Adrenal gland (tissue), 19 donors: Measurements from ENCODE around the gene AK6. TPM values are rescaled to one million over a fixed set of nuclear protein-coding genes. Genes with fewer than 3 reads are reported as not detected.

Experiments
- DNase-seq, 7 donors: peaks; one replicate each; pipeline ENCODE4 v3.0.0-alpha.2; 2019 to 2020
- H3K27ac ChIP-seq, 5 donors: fragments of 200-600 bp; sonication (generic) in 4 of 5; 1 replicate in 3 of 5; 2 replicates in 2 of 5; pipeline versions ENCODE4 v1.5.1 to v1.8.0; 2016 to 2020; ENCODE audit warnings: mild to moderate bottlenecking in 1 of 5
- H3K27me3 ChIP-seq: fragments of 200-600 bp; 2 replicates; pipeline ENCODE4 v1.8.0; 2021
- H3K36me3 ChIP-seq, 2 donors: fragments of 200-600 bp; replicated peaks in 1 of 2; 1 replicate in 1 of 2; 2 replicates in 1 of 2; pipeline versions ENCODE4 v1.5.1 to v1.8.0; 2018 to 2022
- H3K4me1 ChIP-seq, 2 donors: fragments of 200-600 bp; replicated peaks in 1 of 2; 1 replicate in 1 of 2; 2 replicates in 1 of 2; pipeline versions ENCODE4 v1.5.1 to v1.8.0; 2018 to 2021
- H3K4me3 ChIP-seq, 4 donors: fragments of 200-600 bp; sonication (generic) in 3 of 4; one replicate each; pipeline ENCODE4 v1.5.1; 2016 to 2018
- H3K9me3 ChIP-seq, 3 donors: fragments of 200-600 bp; sonication (generic) in 1 of 3; replicated peaks in 1 of 3; 1 replicate in 2 of 3; 2 replicates in 1 of 3; pipeline versions ENCODE4 v1.5.1 to v1.8.0; 2016 to 2021
- CTCF ChIP-seq, 6 experiments: fragments of 450-650 bp in 4 of 6; fragments of 200-600 bp in 2 of 6; sonication (generic) in 1 of 6; IDR thresholded peaks; 1 replicate in 5 of 6; 2 replicates in 1 of 6; pipeline versions ENCODE4 v1.5.1 to v1.8.0; 2016 to 2021; ENCODE audit warnings: antibody characterized with exemption in 6 of 6, mild to moderate bottlenecking in 2 of 6, moderate library complexity in 1 of 6
- POLR2A ChIP-seq, 2 donors: fragments of 450-650 bp; IDR thresholded peaks; one replicate each; pipeline ENCODE4 v1.6.1; 2017; ENCODE audit warnings: antibody characterized with exemption in 2 of 2, mild to moderate bottlenecking in 2 of 2, moderate library complexity in 1 of 2
- WGBS, 4 donors: extraction: QIAGEN DNeasy Blood & Tissue Kit in 2 of 4; methylation state at CpG; one replicate each; pipeline versions ENCODE4 v1.1.5 to v1.1.7; 2013 to 2017; 5-methylcytosine and 5-hydroxymethylcytosine counted together
- intact Hi-C, 2 donors: fragments of 100-400 bp; cut with DNase I; formaldehyde crosslinking; loops; one replicate each; pipeline versions ENCODE4 v1.14.1 to v1.15.0; 2022 to 2023
- long read RNA-seq, 10 donors: library from polyadenylated mRNA in 3 of 10; unstranded in 2 of 10; stranded (forward) in 1 of 10; transcript quantifications; one replicate each; pipeline ENCODE4 v2.0.0 and lab custom pipeline, GENCODE V29; 2021 to 2026
- polyA plus RNA-seq, 3 donors: library from polyadenylated mRNA; stranded (reverse); fragments of 200-250 nt in 2 of 3; fragments of 350-450 nt in 1 of 3; fragmentation: Illumina TruSeq in 1 of 3; extraction: RNeasy Lipid Tissue Mini Kit (QIAGEN cat#74804) in 1 of 3; gene quantifications; one replicate each; pipeline ENCODE4 v1.2.3, GENCODE V29; 2013 to 2014
- total RNA-seq, 9 donors: library from RNA; depleted of rRNA in 4 of 9; stranded (reverse); fragments of >200 nt in 4 of 9; fragments of 120-200 nt in 1 of 9; fragmentation: NEBNext Ultra II Directional in 1 of 9; extraction: Animal tissue kit (Norgen Biotek cat#: 25700) in 1 of 9; gene quantifications; one replicate each; pipeline versions ENCODE4 v1.1.0 to v1.2.4, GENCODE V29; 2013 to 2023
- donor health status: healthy with polysubstance abuse.
- donor health status: Bipolar disorder and iron deficiency.
- donor health status: DM: yes; HTN: yes; CAD: no.
- donor health status: DM: no; HTN: no; CAD: no.
- donor health status: DM: no; HTN: no; CAD: no.
- donor health status: DM: yes; HTN: yes; CAD: no.

Gene AK6
- 100 to 1,000 TPM in 1 of 9 donors, 10 to 100 TPM in 7, 1 to 10 TPM in 1; 9.6 to 105 (median 33.4) TPM for total RNA-seq
- 100 to 1,000 TPM in 1 of 3 donors, 10 to 100 TPM in 2; 63.5 to 190 (median 66.1) TPM for polyA plus RNA-seq
- long read RNA-seq, donor 1, transcript AK6-202 (5 exons, 1,648 nt), result major isoform, 69 of 94 reads
- long read RNA-seq, donor 1, partial matches to known transcripts, result 19 of 94 reads
- long read RNA-seq, donor 1, other reads (novel, unspliced or antisense), result 0 of 94 reads
- long read RNA-seq, donor 2, transcript AK6-201 (5 exons, 1,183 nt), result minor isoform, 6 of 32 reads
- long read RNA-seq, donor 2, transcript AK6-202 (5 exons, 1,648 nt), result major isoform, 25 of 32 reads
- long read RNA-seq, donor 2, partial matches to known transcripts, result 0 of 32 reads
- long read RNA-seq, donor 2, other reads (novel, unspliced or antisense), result 0 of 32 reads
- long read RNA-seq, donor 3, transcript AK6-202 (5 exons, 1,648 nt), result major isoform, 42 of 58 reads
- long read RNA-seq, donor 3, partial matches to known transcripts, result 12 of 58 reads
- long read RNA-seq, donor 3, other reads (novel, unspliced or antisense), result 0 of 58 reads
- long read RNA-seq, donor 4, transcript AK6-202 (5 exons, 1,648 nt), result major isoform, 49 of 58 reads
- long read RNA-seq, donor 4, partial matches to known transcripts, result 2 of 58 reads
- long read RNA-seq, donor 4, other reads (novel, unspliced or antisense), result 3 of 58 reads
- long read RNA-seq, donor 5, transcript AK6-202 (5 exons, 1,648 nt), result major isoform, 43 of 52 reads
- long read RNA-seq, donor 5, partial matches to known transcripts, result 2 of 52 reads
- long read RNA-seq, donor 5, other reads (novel, unspliced or antisense), result 4 of 52 reads
- long read RNA-seq, donor 6, transcript AK6-202 (5 exons, 1,648 nt), result major isoform, 29 of 38 reads
- long read RNA-seq, donor 6, partial matches to known transcripts, result 4 of 38 reads
- long read RNA-seq, donor 6, other reads (novel, unspliced or antisense), result 3 of 38 reads
- long read RNA-seq, donor 7, transcript AK6-202 (5 exons, 1,648 nt), result major isoform, 28 of 32 reads
- long read RNA-seq, donor 7, partial matches to known transcripts, result 0 of 32 reads
- long read RNA-seq, donor 7, other reads (novel, unspliced or antisense), result 0 of 32 reads
- long read RNA-seq, donor 8, transcript AK6-202 (5 exons, 1,648 nt), result major isoform, 53 of 62 reads
- long read RNA-seq, donor 8, partial matches to known transcripts, result 5 of 62 reads
- long read RNA-seq, donor 8, other reads (novel, unspliced or antisense), result 0 of 62 reads
- long read RNA-seq, donor 9, transcript AK6-202 (5 exons, 1,648 nt), result major isoform, 35 of 39 reads
- long read RNA-seq, donor 9, partial matches to known transcripts, result 0 of 39 reads
- long read RNA-seq, donor 9, other reads (novel, unspliced or antisense), result 0 of 39 reads
- long read RNA-seq, donor 10, transcript AK6-202 (5 exons, 1,648 nt), result major isoform, 25 of 25 reads
- long read RNA-seq, donor 10, partial matches to known transcripts, result 0 of 25 reads
- long read RNA-seq, donor 10, other reads (novel, unspliced or antisense), result 0 of 25 reads

- H3K4me1 ChIP-seq, result peaks cover 13 to 40% of the 10 kb centered on the region in 2 donors
- peaks cover 0 to 27% of the 10 kb centered on the region in 2 donors for H3K36me3 ChIP-seq
- H3K27ac ChIP-seq, result peak within 1 kb of the TSS; percentile 98 to 99 (median 99)
- no peaks in the 10 kb centered on the region for H3K27me3 ChIP-seq
- peak within 1 kb of the TSS; percentile 74 to 96 (median 89) for H3K4me3 ChIP-seq
- TF ChIP-seq CTCF (IDR thresholded peaks at IDR 0.05) (peak in 1 of 6 experiments; percentile 6), POLR2A (IDR thresholded peaks at IDR 0.05) (peak; percentile 54 to 79)
- peak; percentile 92 to 94 (median 92) for DNase-seq
- no peaks in the 10 kb centered on the region for H3K9me3 ChIP-seq
- intact Hi-C loops, result loop anchor here in 1 of 2 donors (10.0 kb wide), 1 partner anchor 275 kb away; the partner anchor contains the start of gene SLC30A5
- WGBS, 4 donors, result 0 to 1% (median 0%) methylated on average over 2 to 66 of the region's 66 CpGs
These were observed at the start of gene AK6, which contains the start of the genes RAD17 and TAF9 for GRCh38 chr5:69369340-69370121. Gene AK6, minus strand, starts transcription at chr5:69369520. Its CDS starts 30 bp downstream, at chr5:69369490. Gene RAD17, plus strand, starts transcription at chr5:69369818. Its CDS starts 2,391 bp downstream, at chr5:69372209. Gene TAF9, minus strand, starts transcription at chr5:69369520. Its CDS starts 3,783 bp downstream, at chr5:69365737.

GRCh38 chr5:69418554-69418953, 49.2 kb upstream of the AK6 start:
- Histone ChIP-seq H3K36me3 (no peaks in the 10 kb centered on the region), H3K27me3 (no peaks in the 10 kb centered on the region), H3K9me3 (no peaks in the 10 kb centered on the region), H3K4me1 (no peaks in the 10 kb centered on the region), H3K4me3 (no peak overlapping the region), H3K27ac (no peak overlapping the region)
- TF ChIP-seq POLR2A (IDR thresholded peaks at IDR 0.05), result no peak
- no peak for TF ChIP-seq CTCF (IDR thresholded peaks at IDR 0.05)
- WGBS, 4 donors, result 81 to 92% (median 87%) methylated on average over 3 of the region's 3 CpGs
- DNase-seq, result no peak
- intact Hi-C loops, result no loop called here

- Histone ChIP-seq H3K27ac (no peak overlapping the region), H3K9me3 (no peaks in the 10 kb centered on the region), H3K4me3 (no peak overlapping the region), H3K27me3 (no peaks in the 10 kb centered on the region), H3K4me1 (no peaks in the 10 kb centered on the region), H3K36me3 (peaks cover 0 to 4% of the 10 kb centered on the region in 2 donors)
- intact Hi-C loops, result no loop called here
- DNase-seq, result no peak
- TF ChIP-seq POLR2A (IDR thresholded peaks at IDR 0.05), result no peak
- TF ChIP-seq CTCF (IDR thresholded peaks at IDR 0.05), result no peak
These were observed 47.4 kb upstream of the AK6 start for GRCh38 chr5:69416699-69417098.
